Measurements from ENCODE around the gene TP53RK. TPM values are rescaled to one million over a fixed set of nuclear protein-coding genes. Genes with fewer than 3 reads are reported as not detected.

TP53RK gene
- total and polyA plus RNA-seq, 2 of the 13 experiments (the other 11 are each of a cell fraction or from before 2014, with no cell fraction given): 12.9 to 25.5 TPM

DNA sequence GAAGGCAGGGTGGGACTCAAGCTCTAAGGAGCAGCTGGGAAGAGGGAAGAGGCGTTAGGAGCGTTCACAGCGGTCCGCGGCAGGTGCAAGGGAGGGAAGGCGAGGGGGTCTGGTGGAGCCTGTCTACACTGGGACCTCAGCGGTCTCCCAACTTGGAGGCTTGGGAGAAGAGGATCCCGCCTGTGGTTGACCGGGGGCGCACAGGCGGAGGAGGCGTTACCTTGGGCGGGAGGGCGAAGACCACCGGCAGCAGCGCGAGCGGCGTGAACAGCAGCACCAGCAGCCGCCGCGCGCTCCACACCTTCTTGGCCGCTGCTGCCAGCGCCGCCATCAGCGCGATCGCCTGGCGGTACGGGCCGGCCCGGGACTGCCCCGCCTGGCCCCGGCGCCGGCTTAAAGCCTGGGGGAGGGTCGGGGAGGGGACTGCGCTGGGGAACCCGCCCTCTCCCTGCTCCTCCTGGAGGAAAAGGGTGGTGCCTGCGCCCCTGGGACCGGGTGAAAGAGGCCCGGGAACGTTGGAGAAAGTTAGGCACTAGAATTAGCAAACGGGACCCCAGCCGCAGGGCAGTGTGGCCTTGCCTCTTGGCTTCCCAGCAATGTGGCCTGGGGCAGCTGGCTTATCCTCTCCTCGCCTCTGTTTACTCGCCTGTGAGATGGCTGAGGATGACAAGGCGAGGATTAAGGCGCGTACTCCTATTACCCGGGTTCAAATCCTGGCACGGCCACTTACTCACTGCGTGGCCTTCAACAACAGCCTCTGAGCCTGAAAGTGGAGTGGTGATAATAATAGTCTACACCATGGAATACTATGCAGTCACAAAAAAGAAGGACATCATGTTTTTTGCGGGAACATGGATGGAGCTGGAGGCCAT lies 37.9 kb downstream of the TP53RK start, which contains the start of gene SLC13A3:
Gene SLC13A3, minus strand, starts transcription at position 369 of the 872 bp plus-strand sequence. Its CDS starts 38 bp downstream, at position 331.
- Histone ChIP-seq H3K4me3 (replicated peaks in 1 of 3; ENCODE audit: insufficient read depth in 1 of 3, low read depth in 2 of 3, low read length in 3 of 3) (peak within 1 kb of the TSS; percentile 64 to 83 (median 66)), H3K4me2 (ENCODE audit: low read depth, low read length) (peak within 1 kb of the TSS; percentile 84), H3K36me3 (replicated peaks in 1 of 2; ENCODE audit: control insufficient read depth in 1 of 2, insufficient read depth in 2 of 2, low read length in 2 of 2) (no peaks in the 10 kb centered on the region), H4K20me1 (ENCODE audit: insufficient read depth, low read length) (no peaks in the 10 kb centered on the region), H3K9ac (ENCODE audit: insufficient read depth, low read depth, low read length) (peak within 1 kb of the TSS; percentile 81), H2AFZ (ENCODE audit: low read length) (peak within 1 kb of the TSS; percentile 20), H3K9me3 (ENCODE audit: low read length) (no peaks in the 10 kb centered on the region), H3K79me2 (ENCODE audit: insufficient read depth, low read length) (peaks cover 26% of the 10 kb centered on the region), H3K27me3 (ENCODE audit: control insufficient read depth in 1 of 2, insufficient read depth in 2 of 2, low read length in 2 of 2) (no peaks in the 10 kb centered on the region), H3K27ac (ENCODE audit: extremely low read length, insufficient read depth, low read length) (peak within 1 kb of the TSS; percentile 72), H3K4me1 (ENCODE audit: insufficient read depth, low read length) (peaks cover 68% of the 10 kb centered on the region)
- TSS peak; percentile 70 for BruUV-seq (replicated peaks)
- intact Hi-C loops (cut with micrococcal nuclease; ENCODE audit: unreplicated experiment): loop anchor here (1.0 to 2.0 kb wide), 5 partner anchors 13 to 92 kb away; no protein-coding TSS in a partner anchor
- FAIRE-seq (no peak), DNase-seq (ENCODE audit: low spot score) (peak; percentile 79), ATAC-seq (peak; percentile 95)
- WGBS (ENCODE audit: low lambda C conversion rate): 15% methylated on average over 48 of the region's 55 CpGs
- POLR2A ChIA-PET: interaction anchor here (0.7 to 7.6 kb wide), 16 partner anchors 11 to 708 kb away, joined by 3 to 72 read pairs (median 8); no protein-coding TSS in a partner anchor
- in situ Hi-C loops (cut with HindIII; ENCODE audit: extremely low pct_ligation_motif_present, low pct_unique_long_range_greater_than_20kb): no loop called here
- CTCF ChIA-PET (ENCODE audit: low intra/inter-chr PET ratio, low total read pairs): interaction anchor here (3.9 kb wide), 1 partner anchor 29 kb away, joined by 20 read pairs; no protein-coding TSS in a partner anchor
- TF ChIP-seq, protein P1, sequence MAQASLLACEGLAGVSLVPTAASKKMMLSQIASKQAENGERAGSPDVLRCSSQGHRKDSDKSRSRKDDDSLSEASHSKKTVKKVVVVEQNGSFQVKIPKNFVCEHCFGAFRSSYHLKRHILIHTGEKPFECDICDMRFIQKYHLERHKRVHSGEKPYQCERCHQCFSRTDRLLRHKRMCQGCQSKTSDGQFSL (CRISPR knock-in tag; IDR thresholded peaks at IDR 0.05): peak; percentile 50; the same call in 1 of the 2 replicates
- TF ChIP-seq ZNF746 (CRISPR knock-in tag; IDR thresholded peaks at IDR 0.05) (peak; percentile 56; the same call in 1 of the 2 replicates), WIZ (CRISPR knock-in tag; IDR thresholded peaks at IDR 0.05) (peak; percentile 84; the same call in 1 of the 2 replicates), NFIC (IDR thresholded peaks at IDR 0.05; ENCODE audit: low read length) (no peak), ZNF883 (CRISPR knock-in tag; IDR thresholded peaks at IDR 0.05; ENCODE audit: not compliant biosample characterization) (peak; percentile 91), ZNF143 (CRISPR knock-in tag; IDR thresholded peaks at IDR 0.05) (0 out of 2 replicates have a peak, but pooled peaks have one; percentile 27), ZNF17 (CRISPR knock-in tag; IDR thresholded peaks at IDR 0.05) (no peak), ZNF878 (CRISPR knock-in tag; IDR thresholded peaks at IDR 0.05) (0 out of 2 replicates have a peak, but pooled peaks have one; percentile 63), ZNF792 (CRISPR knock-in tag; IDR thresholded peaks at IDR 0.05) (peak; percentile 92)
- TF ChIP-seq, protein P2, sequence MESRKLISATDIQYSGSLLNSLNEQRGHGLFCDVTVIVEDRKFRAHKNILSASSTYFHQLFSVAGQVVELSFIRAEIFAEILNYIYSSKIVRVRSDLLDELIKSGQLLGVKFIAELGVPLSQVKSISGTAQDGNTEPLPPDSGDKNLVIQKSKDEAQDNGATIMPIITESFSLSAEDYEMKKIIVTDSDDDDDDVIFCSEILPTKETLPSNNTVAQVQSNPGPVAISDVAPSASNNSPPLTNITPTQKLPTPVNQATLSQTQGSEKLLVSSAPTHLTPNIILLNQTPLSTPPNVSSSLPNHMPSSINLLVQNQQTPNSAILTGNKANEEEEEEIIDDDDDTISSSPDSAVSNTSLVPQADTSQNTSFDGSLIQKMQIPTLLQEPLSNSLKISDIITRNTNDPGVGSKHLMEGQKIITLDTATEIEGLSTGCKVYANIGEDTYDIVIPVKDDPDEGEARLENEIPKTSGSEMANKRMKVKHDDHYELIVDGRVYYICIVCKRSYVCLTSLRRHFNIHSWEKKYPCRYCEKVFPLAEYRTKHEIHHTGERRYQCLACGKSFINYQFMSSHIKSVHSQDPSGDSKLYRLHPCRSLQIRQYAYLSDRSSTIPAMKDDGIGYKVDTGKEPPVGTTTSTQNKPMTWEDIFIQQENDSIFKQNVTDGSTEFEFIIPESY (CRISPR knock-in tag; IDR thresholded peaks at IDR 0.05): peak; percentile 83
- TF ChIP-seq, protein P3, sequence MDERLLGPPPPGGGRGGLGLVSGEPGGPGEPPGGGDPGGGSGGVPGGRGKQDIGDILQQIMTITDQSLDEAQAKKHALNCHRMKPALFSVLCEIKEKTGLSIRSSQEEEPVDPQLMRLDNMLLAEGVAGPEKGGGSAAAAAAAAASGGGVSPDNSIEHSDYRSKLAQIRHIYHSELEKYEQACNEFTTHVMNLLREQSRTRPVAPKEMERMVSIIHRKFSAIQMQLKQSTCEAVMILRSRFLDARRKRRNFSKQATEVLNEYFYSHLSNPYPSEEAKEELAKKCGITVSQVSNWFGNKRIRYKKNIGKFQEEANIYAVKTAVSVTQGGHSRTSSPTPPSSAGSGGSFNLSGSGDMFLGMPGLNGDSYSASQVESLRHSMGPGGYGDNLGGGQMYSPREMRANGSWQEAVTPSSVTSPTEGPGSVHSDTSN (CRISPR knock-in tag; IDR thresholded peaks at IDR 0.05): no peak
- TF ChIP-seq, protein P4, sequence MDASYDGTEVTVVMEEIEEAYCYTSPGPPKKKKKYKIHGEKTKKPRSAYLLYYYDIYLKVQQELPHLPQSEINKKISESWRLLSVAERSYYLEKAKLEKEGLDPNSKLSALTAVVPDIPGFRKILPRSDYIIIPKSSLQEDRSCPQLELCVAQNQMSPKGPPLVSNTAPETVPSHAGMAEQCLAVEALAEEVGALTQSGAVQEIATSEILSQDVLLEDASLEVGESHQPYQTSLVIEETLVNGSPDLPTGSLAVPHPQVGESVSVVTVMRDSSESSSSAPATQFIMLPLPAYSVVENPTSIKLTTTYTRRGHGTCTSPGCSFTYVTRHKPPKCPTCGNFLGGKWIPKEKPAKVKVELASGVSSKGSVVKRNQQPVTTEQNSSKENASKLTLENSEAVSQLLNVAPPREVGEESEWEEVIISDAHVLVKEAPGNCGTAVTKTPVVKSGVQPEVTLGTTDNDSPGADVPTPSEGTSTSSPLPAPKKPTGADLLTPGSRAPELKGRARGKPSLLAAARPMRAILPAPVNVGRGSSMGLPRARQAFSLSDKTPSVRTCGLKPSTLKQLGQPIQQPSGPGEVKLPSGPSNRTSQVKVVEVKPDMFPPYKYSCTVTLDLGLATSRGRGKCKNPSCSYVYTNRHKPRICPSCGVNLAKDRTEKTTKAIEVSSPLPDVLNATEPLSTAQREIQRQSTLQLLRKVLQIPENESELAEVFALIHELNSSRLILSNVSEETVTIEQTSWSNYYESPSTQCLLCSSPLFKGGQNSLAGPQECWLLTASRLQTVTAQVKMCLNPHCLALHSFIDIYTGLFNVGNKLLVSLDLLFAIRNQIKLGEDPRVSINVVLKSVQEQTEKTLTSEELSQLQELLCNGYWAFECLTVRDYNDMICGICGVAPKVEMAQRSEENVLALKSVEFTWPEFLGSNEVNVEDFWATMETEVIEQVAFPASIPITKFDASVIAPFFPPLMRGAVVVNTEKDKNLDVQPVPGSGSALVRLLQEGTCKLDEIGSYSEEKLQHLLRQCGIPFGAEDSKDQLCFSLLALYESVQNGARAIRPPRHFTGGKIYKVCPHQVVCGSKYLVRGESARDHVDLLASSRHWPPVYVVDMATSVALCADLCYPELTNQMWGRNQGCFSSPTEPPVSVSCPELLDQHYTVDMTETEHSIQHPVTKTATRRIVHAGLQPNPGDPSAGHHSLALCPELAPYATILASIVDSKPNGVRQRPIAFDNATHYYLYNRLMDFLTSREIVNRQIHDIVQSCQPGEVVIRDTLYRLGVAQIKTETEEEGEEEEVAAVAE (CRISPR knock-in tag; IDR thresholded peaks at IDR 0.05; ENCODE audit: borderline replicate concordance): peak; percentile 64; the same call in 1 of the 2 replicates

All from HepG2 (cell line).